Right ventricle myocardium superior (tissue), 1 donor: ENCODE measurements around the gene RS1. TPM values are rescaled to one million over a fixed set of nuclear protein-coding genes. Genes with fewer than 3 reads are reported as not detected.

ENCODE experiments used
- ATAC-seq: fragments of 200-7000 bp; cut with Tn5 transposase; one replicate; pipeline ENCODE4 v1.9.1; 2020; ENCODE audit warnings: mild to moderate bottlenecking; ENCODE audit not compliant: poor library complexity
- DNase-seq: peaks from one replicate; pipeline ENCODE4 v3.0.0-alpha.2; 2020
- intact Hi-C: fragments of 100-400 bp; cut with DNase I; formaldehyde crosslinking; loops from one replicate; pipeline ENCODE4 v1.11.2; 2022
- long read RNA-seq: library from polyadenylated mRNA; unstranded; transcript quantifications from one replicate; pipeline ENCODE4 v2.0.0, GENCODE V29; 2021
- total RNA-seq: library from RNA; stranded (reverse); fragmentation: NEBNext Ultra II Directional; extraction: Animal tissue kit (Norgen Biotek cat#: 25700); gene quantifications from one replicate; pipeline ENCODE4 v1.2.1, GENCODE V29; 2021
- donor health status: DM: no; HTN: yes; CAD: no; lungs with severe emphysema.

RS1 gene
- not detected for total RNA-seq
- long read RNA-seq: 0 reads

GRCh38 chrX:18672008-18672407, at the start of gene RS1:
Gene RS1, minus strand, starts transcription at chrX:18672108. Its CDS starts 40 bp downstream, at chrX:18672068.
- DNase-seq (no peak), ATAC-seq (no peak)
- intact Hi-C loops: loop anchor here (10.0 kb wide), 1 partner anchor 213 kb away; no protein-coding TSS in a partner anchor

- DNase-seq (no peak), ATAC-seq (no peak)
- intact Hi-C loops: no loop called here
Measured at GRCh38 chrX:18719852-18720251, 47.9 kb upstream of the RS1 start.

- intact Hi-C loops: no loop called here
Measured at GRCh38 chrX:18714910-18715309, 43.0 kb upstream of the RS1 start.

GRCh38 chrX:18709833-18710232, 37.9 kb upstream of the RS1 start:
- ATAC-seq (no peak), DNase-seq (no peak)
- intact Hi-C loops: no loop called here

More at GRCh38 chrX:18714910-18715309, 43.0 kb upstream of the RS1 start:
- DNase-seq (no peak), ATAC-seq (no peak)

GRCh38 chrX:18707426-18708049, 35.6 kb upstream of the RS1 start, which contains the start of gene PPEF1:
Gene PPEF1, plus strand, starts transcription at chrX:18707645. Its CDS starts 136 bp downstream, at chrX:18707781.
- intact Hi-C loops: no loop called here
- no peak for ATAC-seq

GRCh38 chrX:18702362-18703195, 30.7 kb upstream of the RS1 start:
- intact Hi-C loops: no loop called here
- ATAC-seq: no peak

More at GRCh38 chrX:18707426-18708049, 35.6 kb upstream of the RS1 start, which contains the start of gene PPEF1:
- no peak for DNase-seq

GRCh38 chrX:18701621-18702361, 29.9 kb upstream of the RS1 start:
- intact Hi-C loops: no loop called here
- DNase-seq (peak; percentile 42), ATAC-seq (no peak)

More at GRCh38 chrX:18702362-18703195, 30.7 kb upstream of the RS1 start:
- DNase-seq: no peak

- ATAC-seq (no peak), DNase-seq (no peak)
- intact Hi-C loops: no loop called here
Measured at GRCh38 chrX:18698737-18699650, 27.1 kb upstream of the RS1 start.

- intact Hi-C loops: no loop called here
- no peak for DNase-seq
- no peak for ATAC-seq
Measured at GRCh38 chrX:18696653-18697052, 24.7 kb upstream of the RS1 start.

- no peak for DNase-seq
- intact Hi-C loops: no loop called here
- ATAC-seq: no peak
Measured at GRCh38 chrX:18692541-18692940, 20.6 kb upstream of the RS1 start.

GRCh38 chrX:18691431-18691830, 19.5 kb upstream of the RS1 start:
- intact Hi-C loops: no loop called here
- no peak for ATAC-seq
- no peak for DNase-seq

GRCh38 chrX:18687856-18688495, 16.1 kb upstream of the RS1 start:
- DNase-seq (no peak), ATAC-seq (no peak)
- intact Hi-C loops: no loop called here

- ATAC-seq: no peak
- DNase-seq: no peak
- intact Hi-C loops: no loop called here
Measured at GRCh38 chrX:18682979-18683387, 11.1 kb upstream of the RS1 start.

- no peak for ATAC-seq
- intact Hi-C loops: no loop called here
- DNase-seq: no peak
Measured at GRCh38 chrX:18681996-18682395, 10.1 kb upstream of the RS1 start.

GRCh38 chrX:18677161-18677869, 5.4 kb upstream of the RS1 start:
- ATAC-seq: no peak
- intact Hi-C loops: loop anchor here (10.0 kb wide), 1 partner anchor 207 kb away; no protein-coding TSS in a partner anchor
- no peak for DNase-seq

- intact Hi-C loops: loop anchor here (10.0 kb wide), 1 partner anchor 208 kb away; no protein-coding TSS in a partner anchor
- ATAC-seq (no peak), DNase-seq (no peak)
Measured at GRCh38 chrX:18676470-18676869, 4.6 kb upstream of the RS1 start.

- intact Hi-C loops: loop anchor here (10.0 kb wide), 1 partner anchor 209 kb away; no protein-coding TSS in a partner anchor
- ATAC-seq: no peak
- DNase-seq: no peak
Measured at GRCh38 chrX:18676050-18676449, 4.1 kb upstream of the RS1 start.
